Body of pancreas (tissue), 4 donors: ENCODE measurements around the gene IL11.
"Not testable (repeated sequence)": the region's sequence is repeated elsewhere in the genome, so short reads cannot be mapped to it uniquely, and the experiment has no call there.

Experiments
- CTCF ChIP-seq, 7 experiments: fragments of 450-650 bp in 4 of 7; fragments of 200-600 bp in 3 of 7; sonication (generic) in 3 of 7; IDR thresholded peaks; one replicate each; pipeline ENCODE4 v1.5.1; 2016 to 2019; ENCODE audit warnings: antibody characterized with exemption in 7 of 7
- POLR2A ChIP-seq, 3 donors: fragments of 450-650 bp; IDR thresholded peaks; one replicate each; pipeline ENCODE4 v1.6.1; 2016; ENCODE audit warnings: antibody characterized with exemption in 3 of 3, mild to moderate bottlenecking in 2 of 3

- not testable (repeated sequence) for TF ChIP-seq CTCF, POLR2A (IDR thresholded peaks at IDR 0.05)
Observed at GRCh38 chr19:55329791-55330190, 40.5 kb downstream of the IL11 start.
